HepG2 (cell line): ENCODE measurements around the gene SKIC2. TPM values are rescaled to one million over a fixed set of nuclear protein-coding genes. Genes with fewer than 3 reads are reported as not detected.
A peak's percentile ranks its signal among the peaks of the same experiment; 100 is the strongest.

Experiments
- BRCA1 ChIP-seq: sonication (generic); formaldehyde crosslinking; IDR thresholded peaks from 2 replicates; pipeline ENCODE4 v1.4.0; 2020; ENCODE audit warnings: missing genetic modification reagents
- CBX1 ChIP-seq: IDR thresholded peaks from one replicate; pipeline ENCODE4 v1.6.1; 2016; ENCODE audit warnings: antibody characterized with exemption, low read depth
- ELF3 ChIP-seq: IDR thresholded peaks from 2 replicates; pipeline ENCODE4 v1.6.1; 2016; ENCODE audit warnings: missing genetic modification reagents, missing compliant biosample characterization
- ETV5 ChIP-seq: IDR thresholded peaks from 2 replicates; pipeline ENCODE4 v1.6.1; 2018; ENCODE audit warnings: missing biosample characterization, missing genetic modification reagents, inconsistent platforms, borderline replicate concordance
- ISL2 ChIP-seq: sonication (generic); formaldehyde crosslinking; IDR thresholded peaks from 2 replicates; pipeline ENCODE4 v1.5.0; 2020; ENCODE audit warnings: missing genetic modification reagents
- KAT8 ChIP-seq: IDR thresholded peaks from 2 replicates; pipeline ENCODE4 v1.6.1; 2016; ENCODE audit warnings: missing genetic modification reagents, missing compliant biosample characterization
- KDM5B ChIP-seq: sonication (generic); formaldehyde crosslinking; IDR thresholded peaks from 2 replicates; pipeline ENCODE4 v1.4.0; 2020; ENCODE audit warnings: missing genetic modification reagents, mild to moderate bottlenecking, borderline replicate concordance
- MYC ChIP-seq: sonication (generic); formaldehyde crosslinking; IDR thresholded peaks from 2 replicates; pipeline ENCODE4 v1.9.0; 2021; ENCODE audit warnings: missing genetic modification reagents, borderline replicate concordance
- PAF1 ChIP-seq: IDR thresholded peaks from 2 replicates; pipeline ENCODE4 v1.6.1; 2016; ENCODE audit warnings: missing genetic modification reagents, missing compliant biosample characterization
- REL ChIP-seq: sonication (generic); formaldehyde crosslinking; conservative IDR thresholded peaks from 2 replicates; pipeline ENCODE4 v1.8.0; 2022; ENCODE audit warnings: mild to moderate bottlenecking, missing genetic modification reagents, moderate library complexity
- SIN3B ChIP-seq: fragments of 150-350 bp; IDR thresholded peaks from 2 replicates; pipeline ENCODE4 v1.6.1; 2014; ENCODE audit warnings: low read length
- SRSF1 ChIP-seq: fragments of 200-400 bp; formaldehyde crosslinking; optimal IDR thresholded peaks from 2 replicates; pipeline ENCODE3; 2017; ENCODE audit warnings: mild to moderate bottlenecking, low read depth, low read length, moderate library complexity
- SRSF4 ChIP-seq: fragments of 200-400 bp; formaldehyde crosslinking; IDR thresholded peaks from one replicate; pipeline ENCODE4 v1.6.1; 2018; ENCODE audit warnings: mild to moderate bottlenecking, low read depth, low read length, moderate library complexity; ENCODE audit not compliant: poor library complexity, severe bottlenecking
- ZNF263 ChIP-seq: sonication (generic); formaldehyde crosslinking; IDR thresholded peaks from 2 replicates; pipeline ENCODE4 v1.4.0; 2020; ENCODE audit warnings: missing genetic modification reagents
- ZNF501 ChIP-seq: sonication (generic); formaldehyde crosslinking; IDR thresholded peaks from 2 replicates; pipeline ENCODE4 v1.5.1; 2020; ENCODE audit warnings: mild to moderate bottlenecking, moderate library complexity, missing genetic modification reagents
- ZNF572 ChIP-seq: sonication (generic); formaldehyde crosslinking; IDR thresholded peaks from 2 replicates; pipeline ENCODE4 v1.5.1; 2020; ENCODE audit warnings: mild to moderate bottlenecking, missing genetic modification reagents
- ZNF605 ChIP-seq: sonication (generic); formaldehyde crosslinking; IDR thresholded peaks from 2 replicates; pipeline ENCODE4 v1.8.0; 2022; ENCODE audit warnings: mild to moderate bottlenecking, missing genetic modification reagents
- ZNF660 ChIP-seq: sonication (generic); formaldehyde crosslinking; IDR thresholded peaks from 2 replicates; pipeline ENCODE4 v1.5.1; 2020; ENCODE audit warnings: mild to moderate bottlenecking, low read depth, missing genetic modification reagents, borderline replicate concordance
- ZNF674 ChIP-seq: sonication (generic); formaldehyde crosslinking; IDR thresholded peaks from 2 replicates; pipeline ENCODE4 v1.5.0; 2020; ENCODE audit warnings: low read depth, mild to moderate bottlenecking, missing genetic modification reagents
- ZNF737 ChIP-seq: sonication (generic); formaldehyde crosslinking; IDR thresholded peaks from 2 replicates; pipeline ENCODE4 v1.5.0; 2020; ENCODE audit warnings: missing genetic modification reagents, mild to moderate bottlenecking, borderline replicate concordance
- ZNF747 ChIP-seq: sonication (generic); formaldehyde crosslinking; IDR thresholded peaks from 2 replicates; pipeline ENCODE4 v1.8.1; 2023; ENCODE audit warnings: missing genetic modification reagents, mild to moderate bottlenecking, borderline replicate concordance
- ZNF773 ChIP-seq: sonication (generic); formaldehyde crosslinking; IDR thresholded peaks from 2 replicates; pipeline ENCODE4 v1.4.0; 2020; ENCODE audit warnings: missing genetic modification reagents, borderline replicate concordance
- ZSCAN12 ChIP-seq: sonication (generic); formaldehyde crosslinking; IDR thresholded peaks from 2 replicates; pipeline ENCODE4 v1.9.0; 2021; ENCODE audit warnings: mild to moderate bottlenecking, missing genetic modification reagents
- polyA plus RNA-seq, 8 experiments: library from polyadenylated mRNA; depleted of rRNA in 3 of 8; stranded (reverse) in 7 of 8; unstranded in 1 of 8; fragments of >200 nt; fragmentation: Illumina TruSeq in 4 of 8; extraction: Trizol in 4 of 8; gene quantifications; 2 replicates each; pipeline versions ENCODE4 v1.2.1 to v1.2.3, GENCODE V29; 2011 to 2016; ENCODE audit warnings: low read depth in 4 of 8, missing spikeins in 1 of 8, mixed read lengths in 1 of 8; ENCODE audit not compliant: insufficient read depth in 1 of 8
- total RNA-seq, 5 experiments: library from RNA; depleted of rRNA; stranded (reverse); fragments of >200 nt; fragmentation: Illumina TruSeq; extraction: Trizol; gene quantifications; 2 replicates each; pipeline ENCODE4 v1.2.3, GENCODE V29; 2016; ENCODE audit warnings: low read depth in 1 of 5
- TF ChIP-seq, protein P1 (sequence below): sonication (generic); formaldehyde crosslinking; IDR thresholded peaks from 2 replicates; pipeline ENCODE4 v1.9.0; 2021; ENCODE audit warnings: missing genetic modification reagents, mild to moderate bottlenecking, borderline replicate concordance
- TF ChIP-seq, protein P2 (sequence below): fragments of 450-650 bp; IDR thresholded peaks from 2 replicates; pipeline ENCODE4 v1.6.1; 2017; ENCODE audit warnings: mild to moderate bottlenecking
- TF ChIP-seq, protein P3 (sequence below): sonication (generic); formaldehyde crosslinking; IDR thresholded peaks from 2 replicates; pipeline ENCODE4 v1.8.0; 2022; ENCODE audit warnings: mild to moderate bottlenecking, missing genetic modification reagents

Gene SKIC2
- total and polyA plus RNA-seq, 2 of the 13 experiments (the other 11 are each of a cell fraction or from before 2014, with no cell fraction given): 67.1 to 68.4 TPM

DNA sequence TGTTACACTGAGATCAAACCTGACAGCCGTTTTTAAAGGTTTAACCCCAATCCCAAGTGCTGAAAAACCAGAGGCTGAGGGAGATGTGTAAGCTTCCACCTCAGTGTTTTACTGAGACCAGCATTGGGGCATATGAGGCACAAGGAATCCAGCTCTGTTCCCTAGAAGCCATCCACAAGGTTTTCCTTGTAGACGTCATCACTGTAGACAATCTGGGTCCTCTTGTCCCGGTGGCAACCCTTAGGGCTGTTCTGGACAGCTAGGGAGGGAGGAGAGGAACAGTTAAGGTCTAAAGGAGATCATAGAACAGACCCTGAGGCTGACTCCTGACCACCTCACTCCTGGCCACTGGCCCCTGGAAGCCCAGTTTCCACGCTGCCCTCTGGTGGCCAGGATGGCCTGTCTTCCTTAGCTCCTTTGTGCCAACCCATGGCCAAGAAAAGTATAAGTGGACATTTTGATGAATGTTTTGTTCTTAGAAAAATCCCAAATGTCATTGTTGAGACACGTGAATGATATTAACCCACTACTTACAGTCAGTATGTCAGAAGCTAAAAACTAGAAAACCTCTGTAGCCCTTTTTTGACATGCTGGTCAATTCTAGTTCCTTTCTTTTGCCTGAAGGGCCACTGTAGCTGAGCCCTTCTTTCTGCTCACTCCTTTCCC, 6.7 kb upstream of the SKIC2 start (continued):
- TF ChIP-seq SIN3B (no peak; the same call in 1 of the 2 replicates), ZNF572 (CRISPR knock-in tag) (no peak), ZNF737 (CRISPR knock-in tag) (no peak), PAF1 (peak; percentile 31; the same call in 1 of the 2 replicates), ZNF501 (CRISPR knock-in tag) (0 out of 2 replicates have a peak, but pooled peaks have one; percentile 8), ELF3 (CRISPR knock-in tag) (peak; percentile 37; the same call in 1 of the 2 replicates), BRCA1 (CRISPR knock-in tag) (no peak), SRSF1 (no peak), ISL2 (CRISPR knock-in tag) (peak; percentile 37; the same call in 1 of the 2 replicates), SRSF4 (no peak), ZNF674 (CRISPR knock-in tag) (no peak), ZNF773 (CRISPR knock-in tag) (no peak), REL (CRISPR knock-in tag) (no peak), CBX1 (no peak), ZNF263 (CRISPR knock-in tag) (0 out of 2 replicates have a peak, but pooled peaks have one; percentile 3), KAT8 (CRISPR knock-in tag) (peak; percentile 59; the same call in 1 of the 2 replicates), ZSCAN12 (no peak), ETV5 (CRISPR knock-in tag) (0 out of 2 replicates have a peak, but pooled peaks have one; percentile 19), MYC (no peak; the same call in 1 of the 2 replicates), KDM5B (CRISPR knock-in tag) (no peak), ZNF605 (0 out of 2 replicates have a peak, but pooled peaks have one; percentile 39), ZNF660 (CRISPR knock-in tag) (no peak), ZNF747 (CRISPR knock-in tag) (no peak)
- TF ChIP-seq, protein P1, sequence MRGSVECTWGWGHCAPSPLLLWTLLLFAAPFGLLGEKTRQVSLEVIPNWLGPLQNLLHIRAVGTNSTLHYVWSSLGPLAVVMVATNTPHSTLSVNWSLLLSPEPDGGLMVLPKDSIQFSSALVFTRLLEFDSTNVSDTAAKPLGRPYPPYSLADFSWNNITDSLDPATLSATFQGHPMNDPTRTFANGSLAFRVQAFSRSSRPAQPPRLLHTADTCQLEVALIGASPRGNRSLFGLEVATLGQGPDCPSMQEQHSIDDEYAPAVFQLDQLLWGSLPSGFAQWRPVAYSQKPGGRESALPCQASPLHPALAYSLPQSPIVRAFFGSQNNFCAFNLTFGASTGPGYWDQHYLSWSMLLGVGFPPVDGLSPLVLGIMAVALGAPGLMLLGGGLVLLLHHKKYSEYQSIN (CRISPR knock-in tag): no peak
- TF ChIP-seq, protein P2, sequence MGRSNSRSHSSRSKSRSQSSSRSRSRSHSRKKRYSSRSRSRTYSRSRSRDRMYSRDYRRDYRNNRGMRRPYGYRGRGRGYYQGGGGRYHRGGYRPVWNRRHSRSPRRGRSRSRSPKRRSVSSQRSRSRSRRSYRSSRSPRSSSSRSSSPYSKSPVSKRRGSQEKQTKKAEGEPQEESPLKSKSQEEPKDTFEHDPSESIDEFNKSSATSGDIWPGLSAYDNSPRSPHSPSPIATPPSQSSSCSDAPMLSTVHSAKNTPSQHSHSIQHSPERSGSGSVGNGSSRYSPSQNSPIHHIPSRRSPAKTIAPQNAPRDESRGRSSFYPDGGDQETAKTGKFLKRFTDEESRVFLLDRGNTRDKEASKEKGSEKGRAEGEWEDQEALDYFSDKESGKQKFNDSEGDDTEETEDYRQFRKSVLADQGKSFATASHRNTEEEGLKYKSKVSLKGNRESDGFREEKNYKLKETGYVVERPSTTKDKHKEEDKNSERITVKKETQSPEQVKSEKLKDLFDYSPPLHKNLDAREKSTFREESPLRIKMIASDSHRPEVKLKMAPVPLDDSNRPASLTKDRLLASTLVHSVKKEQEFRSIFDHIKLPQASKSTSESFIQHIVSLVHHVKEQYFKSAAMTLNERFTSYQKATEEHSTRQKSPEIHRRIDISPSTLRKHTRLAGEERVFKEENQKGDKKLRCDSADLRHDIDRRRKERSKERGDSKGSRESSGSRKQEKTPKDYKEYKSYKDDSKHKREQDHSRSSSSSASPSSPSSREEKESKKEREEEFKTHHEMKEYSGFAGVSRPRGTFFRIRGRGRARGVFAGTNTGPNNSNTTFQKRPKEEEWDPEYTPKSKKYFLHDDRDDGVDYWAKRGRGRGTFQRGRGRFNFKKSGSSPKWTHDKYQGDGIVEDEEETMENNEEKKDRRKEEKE: no peak
- TF ChIP-seq, protein P3, sequence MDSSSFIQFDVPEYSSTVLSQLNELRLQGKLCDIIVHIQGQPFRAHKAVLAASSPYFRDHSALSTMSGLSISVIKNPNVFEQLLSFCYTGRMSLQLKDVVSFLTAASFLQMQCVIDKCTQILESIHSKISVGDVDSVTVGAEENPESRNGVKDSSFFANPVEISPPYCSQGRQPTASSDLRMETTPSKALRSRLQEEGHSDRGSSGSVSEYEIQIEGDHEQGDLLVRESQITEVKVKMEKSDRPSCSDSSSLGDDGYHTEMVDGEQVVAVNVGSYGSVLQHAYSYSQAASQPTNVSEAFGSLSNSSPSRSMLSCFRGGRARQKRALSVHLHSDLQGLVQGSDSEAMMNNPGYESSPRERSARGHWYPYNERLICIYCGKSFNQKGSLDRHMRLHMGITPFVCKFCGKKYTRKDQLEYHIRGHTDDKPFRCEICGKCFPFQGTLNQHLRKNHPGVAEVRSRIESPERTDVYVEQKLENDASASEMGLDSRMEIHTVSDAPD (CRISPR knock-in tag): no peak
